GM21381 (cell line): ENCODE measurements around the gene KLF13.

Experiments
- ATAC-seq: cut with Tn5 transposase; IDR thresholded peaks from one replicate; pipeline ENCODE4 v1.9.1; 2021; ENCODE audit warnings: mild to moderate bottlenecking, moderate library complexity; ENCODE audit not compliant: unreplicated experiment

The KLF13 gene

GRCh38 chr15:31298707-31299172 is 27.9 kb upstream of the KLF13 start:
- no peak for ATAC-seq

DNA sequence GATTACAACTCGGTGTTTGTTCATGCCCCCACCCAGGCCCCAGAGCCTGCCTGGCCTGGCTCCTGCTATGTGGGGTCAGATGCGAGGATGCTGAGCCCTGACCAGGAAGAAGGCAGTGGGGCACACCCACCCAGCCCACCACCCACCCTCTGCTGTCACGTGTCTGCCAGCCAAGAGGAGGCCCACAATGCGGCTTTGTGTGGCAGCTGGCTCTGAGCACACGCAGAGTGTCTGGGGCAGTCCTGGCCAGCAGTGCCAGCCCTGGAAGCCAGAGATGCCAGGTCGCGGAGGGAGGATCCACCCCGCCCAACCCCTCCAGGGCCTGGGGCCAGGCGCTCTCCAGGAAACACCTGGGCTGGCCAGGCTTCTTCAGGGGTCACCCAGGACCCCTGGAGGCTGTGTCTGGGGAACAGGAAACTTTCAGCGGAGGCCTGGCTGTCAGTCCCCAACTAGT is 26.4 kb upstream of the KLF13 start:
- no peak for ATAC-seq

DNA sequence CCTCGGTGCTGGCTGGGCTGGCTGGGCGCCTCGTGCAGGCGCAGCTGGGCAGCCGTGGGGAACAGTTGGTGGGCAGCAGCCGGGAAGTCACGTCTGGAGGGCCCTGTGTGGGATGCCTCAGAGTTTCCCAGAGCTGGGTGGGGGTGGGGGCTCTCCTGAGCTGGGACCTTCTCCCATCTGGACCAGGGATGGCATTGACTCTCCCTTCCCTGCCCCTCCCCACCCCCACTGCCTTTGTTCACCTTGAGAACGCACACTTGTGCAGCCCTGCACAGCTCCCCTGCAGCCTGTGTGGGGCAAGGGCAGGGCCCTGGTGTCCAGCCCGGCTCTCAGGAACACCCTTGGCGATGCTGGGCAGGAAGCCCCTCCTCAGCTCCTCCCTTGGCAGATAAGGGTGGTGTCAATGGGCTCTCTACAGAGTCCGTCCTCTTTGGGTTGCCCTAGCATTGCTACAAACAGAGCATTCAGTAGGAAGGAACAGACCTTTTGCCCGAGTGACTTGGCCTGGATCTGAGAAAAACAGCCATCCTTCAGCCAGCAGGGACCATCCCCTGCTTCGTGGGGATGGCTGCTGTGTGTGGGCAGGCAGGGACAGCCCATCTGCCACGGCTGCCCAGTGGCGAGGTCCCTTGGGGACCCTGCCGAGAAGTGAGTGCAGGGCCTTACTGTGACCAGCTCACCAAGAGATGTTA is 25.5 kb upstream of the KLF13 start:
- no peak for ATAC-seq

DNA sequence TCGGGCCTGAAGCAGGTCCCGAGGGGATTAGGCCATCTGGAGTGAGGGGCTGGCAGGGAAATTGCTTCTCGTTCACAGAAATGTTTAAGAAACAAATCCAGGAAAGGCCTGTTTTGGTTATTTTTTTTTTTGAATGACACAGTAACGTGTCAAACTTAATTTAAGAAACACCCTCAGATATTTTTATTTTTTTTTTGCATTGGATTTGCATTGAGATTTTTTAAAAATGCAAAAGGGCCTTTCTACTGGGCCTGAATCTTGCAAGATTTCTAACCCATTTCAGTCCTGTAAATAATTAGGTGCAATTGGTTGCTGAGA is 25.0 kb upstream of the KLF13 start:
- ATAC-seq, result no peak

DNA sequence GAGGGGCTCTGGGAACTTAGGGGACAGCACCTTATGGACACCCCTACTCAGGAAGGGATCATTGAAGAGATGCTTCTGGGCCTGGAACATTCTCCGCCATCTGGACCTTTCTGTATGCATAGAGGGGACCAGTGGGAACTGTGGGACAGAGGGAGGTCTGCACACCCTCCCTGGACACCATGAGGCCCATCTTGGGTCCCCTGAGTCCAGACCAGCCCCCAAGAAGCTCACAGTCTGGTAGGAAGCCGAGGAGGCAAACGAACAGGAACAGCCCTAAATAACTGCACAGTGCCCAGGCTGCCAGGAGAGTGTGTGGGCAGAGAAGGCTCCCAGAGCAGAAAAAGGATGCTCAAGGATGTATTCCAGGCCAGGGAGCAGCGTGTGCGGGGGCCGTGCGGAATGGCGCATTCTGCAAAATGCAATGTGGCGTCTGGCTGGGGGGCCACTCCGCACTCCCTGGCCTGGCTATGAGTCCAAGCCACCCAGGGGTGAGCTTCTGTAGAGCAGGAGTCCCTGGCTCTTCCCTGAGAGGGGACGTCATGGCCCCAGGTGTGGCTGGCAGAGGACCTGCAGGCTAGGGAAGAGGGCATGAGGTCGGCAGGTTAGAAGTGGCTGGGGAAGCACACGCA is 24.5 kb upstream of the KLF13 start:
- no peak for ATAC-seq

DNA sequence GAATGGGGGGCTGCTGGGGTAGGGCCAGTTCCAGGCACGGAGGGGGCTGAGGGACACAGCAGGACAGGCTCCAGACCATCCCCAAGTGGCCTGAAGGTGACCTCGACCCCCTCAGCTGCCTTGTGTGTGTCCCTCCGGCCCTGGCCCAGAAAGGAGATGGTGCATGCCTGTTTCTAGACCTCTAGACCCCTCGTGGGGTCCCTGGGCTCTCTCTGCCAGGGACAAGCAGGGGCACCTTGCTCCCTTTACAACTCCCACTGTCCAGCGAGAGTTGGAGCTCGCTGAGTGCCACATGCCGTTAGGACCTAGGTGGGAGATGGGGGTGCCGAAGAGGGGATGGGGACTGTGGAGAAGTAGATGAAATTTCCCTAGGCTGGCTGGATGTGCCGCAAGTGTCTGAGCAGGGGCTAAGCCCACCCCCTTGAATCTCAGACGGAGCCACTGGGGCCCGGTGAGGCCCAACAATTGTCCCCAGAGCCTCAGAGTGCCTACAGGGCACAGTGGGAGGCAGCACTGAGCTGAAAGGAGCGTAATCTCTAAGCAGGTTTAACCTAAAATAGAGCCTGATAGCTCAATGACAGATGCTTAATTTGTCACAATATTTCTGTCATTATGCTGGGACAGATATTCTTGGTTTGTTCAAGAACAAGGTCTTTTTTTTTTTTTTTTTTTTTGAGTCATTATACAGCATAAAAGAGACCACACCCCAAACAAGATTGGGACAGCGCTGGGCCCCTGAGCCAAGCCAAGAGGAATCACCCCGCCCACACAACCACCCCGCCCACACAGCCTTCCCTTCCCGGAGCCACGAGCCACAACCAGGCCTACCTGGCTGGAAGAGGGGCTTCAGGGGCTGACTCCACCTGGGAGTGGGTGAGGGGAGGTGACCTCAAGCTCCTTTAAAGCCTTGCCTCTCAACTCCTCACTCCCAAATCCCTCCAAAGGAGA is 23.6 kb upstream of the KLF13 start:
- no peak for ATAC-seq

DNA sequence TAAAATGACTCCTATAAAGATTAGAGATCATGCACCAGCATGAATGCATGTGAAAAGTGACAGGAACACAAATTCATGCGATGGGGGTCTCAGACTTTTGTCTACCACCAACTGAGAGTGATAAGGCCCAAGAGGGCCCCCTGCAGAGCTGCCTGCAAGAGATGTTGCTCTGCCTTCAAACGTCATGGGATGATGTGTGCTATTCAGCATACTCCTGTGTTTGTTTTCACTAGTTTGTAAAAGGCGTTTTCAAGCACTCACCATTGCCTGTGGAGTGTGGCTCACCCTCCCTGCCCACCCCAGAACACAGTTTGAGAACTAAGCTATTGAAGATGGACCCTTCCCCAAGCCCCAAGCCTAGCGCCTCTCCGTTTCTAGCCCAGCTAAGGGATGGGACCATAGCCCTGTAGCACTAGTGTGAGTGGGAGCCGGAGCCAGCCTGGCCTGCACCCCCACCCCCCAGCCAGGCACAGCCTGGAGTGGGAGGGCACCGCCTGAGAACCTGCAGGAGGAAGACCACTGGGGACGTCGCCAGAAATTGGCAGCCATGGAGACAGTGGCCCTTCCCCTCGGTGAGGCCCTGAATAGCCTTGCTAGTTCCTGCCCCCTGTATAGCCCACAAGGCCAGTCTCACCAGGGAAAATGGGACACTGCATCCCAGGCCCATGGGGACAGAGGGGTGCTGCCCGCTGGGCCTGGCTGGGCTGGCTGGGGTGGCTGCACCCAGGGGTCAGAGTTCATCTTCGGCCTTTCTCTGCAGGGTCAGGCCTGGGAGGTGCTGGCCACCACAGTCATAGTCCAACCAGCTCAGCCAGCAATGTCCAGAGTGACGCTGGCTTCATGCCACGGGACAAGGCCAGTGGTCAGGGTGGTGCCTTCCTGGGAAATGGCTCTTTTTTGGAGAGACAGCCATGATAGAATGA is 22.6 kb upstream of the KLF13 start:
- no peak for ATAC-seq

DNA sequence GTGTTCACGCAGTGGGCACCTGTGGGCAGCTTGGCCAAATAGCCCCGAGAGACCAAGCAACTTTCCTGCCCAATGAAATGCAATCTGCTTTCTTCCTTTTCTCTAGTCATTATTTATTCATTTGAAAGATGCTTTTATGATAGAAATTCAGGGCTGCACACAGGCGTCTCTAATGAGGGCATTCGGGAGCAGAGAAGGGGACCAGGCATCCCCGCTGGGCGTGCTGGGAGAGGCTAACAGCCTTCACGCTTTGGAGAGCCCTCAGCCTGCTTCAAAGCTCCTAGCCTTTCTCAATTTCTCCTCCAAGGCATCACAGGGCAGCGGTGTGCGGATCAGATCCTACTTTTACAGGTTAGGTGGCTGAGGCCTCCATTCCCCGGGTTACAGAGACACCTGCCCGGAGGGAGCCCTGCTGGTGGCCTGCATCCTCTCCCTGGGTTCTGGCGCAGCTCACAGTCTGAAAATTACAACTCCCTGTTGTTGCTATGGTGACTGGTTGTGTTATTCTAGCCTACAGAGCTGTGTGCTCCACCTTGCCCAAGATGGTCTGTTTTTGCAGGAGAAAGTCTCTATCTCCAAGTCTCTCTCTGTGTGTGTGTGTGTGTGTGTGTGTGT is 21.8 kb upstream of the KLF13 start:
- ATAC-seq, result no peak

- ATAC-seq, result no peak
Observed at GRCh38 chr15:31305375-31305774, 21.3 kb upstream of the KLF13 start.

- no peak for ATAC-seq
Observed at GRCh38 chr15:31305796-31306425, 20.7 kb upstream of the KLF13 start.

DNA sequence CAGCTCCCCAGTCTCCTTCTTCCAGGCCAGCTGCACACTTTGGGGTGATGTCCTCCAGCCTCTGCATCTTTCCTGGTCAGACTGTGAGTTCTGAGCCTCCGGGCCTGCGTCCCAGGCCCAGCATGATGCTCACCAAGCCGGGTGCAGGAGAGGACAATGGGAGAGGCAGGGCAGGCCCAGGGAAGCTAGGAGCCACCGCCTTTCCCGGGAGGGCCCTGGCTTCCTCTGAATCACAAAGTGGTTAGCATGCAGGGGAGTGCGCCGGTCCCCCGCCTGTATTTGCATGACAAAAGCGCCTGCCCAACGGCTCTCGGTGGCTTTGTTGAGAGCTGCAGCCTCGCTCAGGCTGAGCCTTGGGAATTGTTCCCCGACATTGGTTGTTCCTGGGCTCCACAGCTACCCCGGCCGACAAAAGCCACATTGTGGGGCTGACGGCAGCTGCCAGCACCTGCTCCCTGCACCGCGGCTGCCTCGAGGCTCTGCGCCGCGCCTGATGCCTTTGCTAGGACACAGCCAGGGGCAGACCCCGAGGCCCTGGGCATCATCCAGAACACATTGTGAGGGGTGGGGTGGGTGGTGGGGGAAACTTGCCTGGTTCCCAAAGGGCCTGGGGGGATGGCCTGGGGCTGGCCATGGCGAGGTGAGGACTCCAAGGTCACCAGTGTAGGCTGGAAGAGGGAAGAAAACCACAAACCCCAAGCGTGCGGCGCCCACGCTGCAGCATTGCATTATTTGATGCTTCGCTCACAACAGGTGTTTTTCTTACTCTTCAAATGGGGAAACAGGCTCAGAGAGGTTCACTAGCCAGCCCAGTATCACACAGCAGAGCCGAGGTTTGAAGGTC is 20.0 kb upstream of the KLF13 start:
- no peak for ATAC-seq

DNA sequence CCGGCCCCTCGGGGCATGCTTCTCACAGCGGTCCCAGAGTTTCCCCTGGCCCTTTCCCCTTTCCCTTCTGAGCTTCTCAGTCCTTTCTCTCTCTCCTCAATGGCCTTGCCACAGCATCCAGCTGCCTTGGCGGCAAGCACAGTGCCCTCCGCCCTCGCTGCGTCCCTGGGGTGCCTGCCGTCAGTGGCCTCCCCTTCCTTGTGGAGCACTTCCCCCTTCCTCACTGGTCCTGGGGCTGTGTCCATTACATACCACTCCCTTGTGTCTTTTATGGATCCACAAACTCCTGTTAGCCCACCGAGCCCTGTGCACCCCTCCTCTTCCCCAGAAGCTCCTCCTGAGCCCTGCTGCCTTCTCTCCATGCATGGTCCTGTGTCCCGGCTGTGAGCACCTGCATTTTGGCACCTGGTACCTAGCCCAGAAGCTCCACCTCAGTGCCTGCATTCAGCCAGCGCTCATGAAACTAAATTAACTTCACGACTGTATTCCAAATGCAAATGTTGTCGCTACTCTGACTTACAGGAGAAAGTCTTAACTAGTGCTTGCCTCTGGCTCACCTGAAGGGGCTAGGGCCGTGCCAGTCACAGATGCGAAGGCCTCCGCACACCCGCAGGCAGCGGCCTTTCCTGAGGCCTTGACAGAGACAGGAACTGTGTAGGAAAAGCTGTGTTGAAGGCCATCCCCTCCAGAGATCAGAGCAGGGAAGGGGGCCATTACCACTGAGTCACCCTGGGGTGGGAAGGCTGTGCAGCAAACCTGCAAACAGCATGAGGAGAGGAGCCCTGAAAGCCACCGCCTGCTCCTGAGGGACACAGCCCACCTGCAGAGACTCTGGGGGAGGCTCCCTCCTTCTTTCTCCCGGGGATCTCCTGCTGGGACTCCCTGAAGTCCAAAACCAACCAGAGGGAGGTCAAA is 19.1 kb upstream of the KLF13 start:
- ATAC-seq, result no peak

- ATAC-seq, result no peak
Observed at GRCh38 chr15:31308185-31308639, 18.4 kb upstream of the KLF13 start.

DNA sequence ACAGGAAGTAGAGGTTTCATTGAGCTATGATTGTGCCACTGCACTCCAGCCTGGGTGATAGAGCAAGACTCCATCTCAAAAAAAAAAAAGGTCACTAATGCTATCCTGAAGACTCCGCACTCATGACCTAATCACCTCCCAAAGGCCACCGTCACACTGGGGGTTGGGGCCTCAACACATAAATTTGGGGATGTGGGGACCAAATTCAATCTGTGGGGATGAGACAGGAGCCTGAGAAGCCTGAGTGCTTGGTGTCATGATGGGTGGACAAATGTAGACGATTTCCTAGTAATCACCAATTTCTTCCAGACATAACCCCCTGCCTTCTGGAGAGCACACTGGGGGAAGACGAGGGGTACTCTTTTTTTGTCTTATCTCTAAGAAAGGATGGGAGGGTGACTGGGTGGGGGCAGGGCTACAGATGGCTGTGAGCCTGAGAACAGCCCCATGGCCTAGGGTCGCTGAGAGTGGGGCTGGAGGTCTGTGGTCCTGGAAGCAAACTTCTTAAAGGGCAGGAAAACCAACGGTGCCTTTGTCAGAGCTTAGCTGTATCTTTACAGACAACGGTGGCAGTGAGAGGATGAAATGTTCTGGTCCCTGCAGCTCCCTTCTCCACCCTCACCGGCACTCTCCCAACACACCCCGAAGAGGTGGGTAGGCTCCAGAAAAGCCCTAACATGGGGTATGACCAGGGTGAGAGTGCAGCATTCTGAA is 16.6 kb upstream of the KLF13 start:
- no peak for ATAC-seq

GRCh38 chr15:31311735-31312619 is 14.7 kb upstream of the KLF13 start:
- no peak for ATAC-seq

GRCh38 chr15:31313223-31313622 is 13.4 kb upstream of the KLF13 start:
- ATAC-seq, result no peak
